ENCODE data around the gene NHERF1. TPM values are rescaled to one million over a fixed set of nuclear protein-coding genes. Genes with fewer than 3 reads are reported as not detected.

The NHERF1 gene
- total and polyA plus RNA-seq, 2 of the 4 experiments (the other 2 are of a cell fraction): 3.8 to 11.8 TPM

GRCh38 chr17:74728702-74729075, 19.7 kb upstream of the NHERF1 start:
- Histone ChIP-seq H2AK5ac (ENCODE audit: low read depth, low read length) (no peak overlapping the region), H3K56ac (ENCODE audit: extremely low read depth, insufficient read depth, low read length) (no peak overlapping the region), H3K18ac (ENCODE audit: low read depth, low read length) (no peak overlapping the region), H3K4me3 (ENCODE audit: insufficient read depth, low read depth, low read length) (no peak overlapping the region), H3K36me3 (ENCODE audit: control insufficient read depth, insufficient read depth, low read length) (no peaks in the 10 kb centered on the region), H3K4me2 (ENCODE audit: low read depth, low read length) (no peak overlapping the region), H3K27me3 (ENCODE audit: control insufficient read depth, insufficient read depth, low read length) (peaks cover 2% of the 10 kb centered on the region; the same call in 1 of the 2 replicates), H3K9me3 (ENCODE audit: control insufficient read depth, insufficient read depth, low read length) (peaks cover 3% of the 10 kb centered on the region; the same call in 1 of the 2 replicates), H2BK20ac (ENCODE audit: low read depth, low read length) (no peak overlapping the region), H3K4me1 (ENCODE audit: control insufficient read depth, insufficient read depth, low read length) (no peaks in the 10 kb centered on the region), H4K20me1 (ENCODE audit: insufficient read depth, low read length) (no peaks in the 10 kb centered on the region), H2AK9ac (replicated peaks; ENCODE audit: low read depth, low read length, poor library complexity) (no peak overlapping the region), H3K14ac (replicated peaks; ENCODE audit: low read depth, low read length) (no peak overlapping the region), H2BK120ac (ENCODE audit: low read depth, low read length) (no peak overlapping the region), H2BK5ac (ENCODE audit: low read depth, low read length, poor library complexity, severe bottlenecking) (peak overlapping the region; percentile 19), H4K5ac (ENCODE audit: low read depth, low read length) (no peak overlapping the region), H2AFZ (replicated peaks; ENCODE audit: low read length, poor library complexity) (no peak overlapping the region), H2BK15ac (ENCODE audit: low read depth, low read length) (no peak overlapping the region), H3K23ac (ENCODE audit: low read depth, low read length) (no peak overlapping the region), H4K8ac (ENCODE audit: low read depth in 2 of 2, low read length in 2 of 2) (no peak overlapping the region), H3K4ac (ENCODE audit: low read depth, low read length) (no peak overlapping the region), H3K9me1 (ENCODE audit: insufficient read depth, low read length) (no peaks in the 10 kb centered on the region), H4K91ac (ENCODE audit: insufficient read depth, low read depth, low read length) (no peak overlapping the region), H3K27ac (ENCODE audit: insufficient read depth, low read length) (no peak overlapping the region), H3K79me1 (ENCODE audit: low read depth in 1 of 2, low read length in 2 of 2) (no peaks in the 10 kb centered on the region), H3K9ac (ENCODE audit: low read depth, low read length) (no peak overlapping the region)
- in situ Hi-C loops (cut with MboI; ENCODE audit: low sequenced_read_pairs): no loop called here
- no peak for DNase-seq
- ChIA-PET CTCF (no interaction called here), POLR2A (ENCODE audit: unreplicated experiment) (no interaction called here)
- dilution Hi-C loops (cut with HindIII; ENCODE audit: low sequenced_read_pairs, unreplicated experiment): no loop called here
- intact Hi-C loops (cut with micrococcal nuclease): no loop called here
- 60% methylated on average over 3 of the region's 3 CpGs; no CpG with 5 or more reads in 1 of the 2 experiments for WGBS, 2 experiments (ENCODE audit: extremely low coverage in 2 of 2, insufficient read length in 1 of 2)
- BruUV-seq (replicated peaks): no TSS peak
- no peak for TF ChIP-seq MAZ (IDR thresholded peaks at IDR 0.05; ENCODE audit: borderline replicate concordance, low read depth, low read length)
- TF ChIP-seq MAFK (IDR thresholded peaks at IDR 0.05; ENCODE audit: low read depth, low read length): no peak
- no peak for ATAC-seq (ENCODE audit: low read depth)
